Measurements from ENCODE around the gene GPR146.

GPR146 gene

GRCh38 chr7:1087952-1088920 lies 43.9 kb downstream of the GPR146 start, which contains the start of gene GPER1:
Gene GPER1 (plus strand): TSS chr7:1088113. CDS start chr7:1091729, 3,616 bp downstream.
- DNase-seq (ENCODE audit: extremely low spot score, insufficient read length, low read depth) (no peak), FAIRE-seq (no peak)

- no peak for FAIRE-seq
- no peak for DNase-seq (ENCODE audit: extremely low spot score, insufficient read length, low read depth)
Measured at GRCh38 chr7:1090236-1090635, 45.9 kb downstream of the GPR146 start.

GRCh38 chr7:1090686-1091643 lies 46.6 kb downstream of the GPR146 start:
- no peak for DNase-seq (ENCODE audit: extremely low spot score, insufficient read length, low read depth)

GRCh38 chr7:1091644-1092027 lies 47.3 kb downstream of the GPR146 start:
- no peak for FAIRE-seq
- DNase-seq (ENCODE audit: extremely low spot score, insufficient read length, low read depth): no peak

More at GRCh38 chr7:1090686-1091643, 46.6 kb downstream of the GPR146 start:
- no peak for FAIRE-seq

GRCh38 chr7:1092161-1092632 lies 47.9 kb downstream of the GPR146 start:
- DNase-seq (ENCODE audit: extremely low spot score, insufficient read length, low read depth): no peak
- no peak for FAIRE-seq

GRCh38 chr7:1092806-1093501 lies 48.6 kb downstream of the GPR146 start:
- DNase-seq (ENCODE audit: extremely low spot score, insufficient read length, low read depth) (no peak), FAIRE-seq (no peak)

- FAIRE-seq (no peak), DNase-seq (ENCODE audit: extremely low spot score, insufficient read length, low read depth) (no peak)
Measured at GRCh38 chr7:1093502-1093843, 49.1 kb downstream of the GPR146 start.

GRCh38 chr7:1093916-1094508 lies 49.7 kb downstream of the GPR146 start:
- DNase-seq (ENCODE audit: extremely low spot score, insufficient read length, low read depth) (no peak), FAIRE-seq (no peak)

GRCh38 chr7:1094870-1095269 lies 50.5 kb downstream of the GPR146 start:
- DNase-seq (ENCODE audit: extremely low spot score, insufficient read length, low read depth) (no peak), FAIRE-seq (no peak)

GRCh38 chr7:1095621-1096155 lies 51.3 kb downstream of the GPR146 start:
- FAIRE-seq (no peak), DNase-seq (ENCODE audit: extremely low spot score, insufficient read length, low read depth) (no peak)

GRCh38 chr7:1096156-1097119 lies 52.1 kb downstream of the GPR146 start:
- no peak for DNase-seq (ENCODE audit: extremely low spot score, insufficient read length, low read depth)
- FAIRE-seq: no peak

GRCh38 chr7:1097120-1097504 lies 52.8 kb downstream of the GPR146 start:
- FAIRE-seq (no peak), DNase-seq (ENCODE audit: extremely low spot score, insufficient read length, low read depth) (no peak)

GRCh38 chr7:1098243-1099153 lies 54.2 kb downstream of the GPR146 start:
- no peak for DNase-seq (ENCODE audit: extremely low spot score, insufficient read length, low read depth)
- no peak for FAIRE-seq

GRCh38 chr7:1099154-1099542 lies 54.8 kb downstream of the GPR146 start:
- FAIRE-seq (no peak), DNase-seq (ENCODE audit: extremely low spot score, insufficient read length, low read depth) (no peak)

- FAIRE-seq (no peak), DNase-seq (ENCODE audit: extremely low spot score, insufficient read length, low read depth) (no peak)
Measured at GRCh38 chr7:1099637-1100036, 55.3 kb downstream of the GPR146 start.

GRCh38 chr7:1100386-1100785 lies 56.0 kb downstream of the GPR146 start:
- FAIRE-seq (no peak), DNase-seq (ENCODE audit: extremely low spot score, insufficient read length, low read depth) (no peak)

- no peak for DNase-seq (ENCODE audit: extremely low spot score, insufficient read length, low read depth)
- FAIRE-seq: no peak
Measured at GRCh38 chr7:1100834-1101562, 56.7 kb downstream of the GPR146 start.
